ENCODE data around the gene CNTNAP3. TPM values are rescaled to one million over a fixed set of nuclear protein-coding genes. Genes with fewer than 3 reads are reported as not detected.
A peak's percentile ranks its signal among the peaks of the same experiment; 100 is the strongest.
"Not testable (repeated sequence)": the region's sequence is repeated elsewhere in the genome, so short reads cannot be mapped to it uniquely, and the experiment has no call there.

CNTNAP3 gene
- total RNA-seq, 4 donors from 2014 or later: 8.8 to 25.5 (median 15.6) TPM

DNA sequence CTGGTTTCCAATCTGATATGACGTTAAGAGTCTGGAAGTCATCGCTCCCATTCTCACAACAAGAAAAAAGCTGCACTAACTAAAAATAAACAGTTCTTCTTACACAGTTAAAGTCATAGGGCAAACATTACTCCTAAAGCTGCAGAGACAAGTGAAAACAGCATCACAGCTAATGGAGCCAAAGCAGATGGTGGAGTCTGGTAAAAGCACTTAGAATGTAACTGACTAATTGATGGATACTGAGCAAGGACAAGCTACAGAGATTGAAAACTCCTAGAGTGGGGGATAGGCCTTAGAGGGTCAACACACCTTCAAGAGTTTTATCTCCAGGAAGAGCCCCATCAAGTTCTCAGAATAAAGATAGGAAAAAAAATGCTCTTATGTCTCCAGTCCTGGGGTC is 166.6 kb downstream of the CNTNAP3 start:
- not testable (repeated sequence) for H3K4me3 ChIP-seq; H3K27me3 ChIP-seq; H3K4me1 ChIP-seq; DNase-seq (ENCODE audit: low spot score in 2 of 2); H3K36me3 ChIP-seq; H3K27ac ChIP-seq; H3K9me3 ChIP-seq
- 29 to 31% methylated on average over 2 of the region's 2 CpGs for WGBS, 2 donors

DNA sequence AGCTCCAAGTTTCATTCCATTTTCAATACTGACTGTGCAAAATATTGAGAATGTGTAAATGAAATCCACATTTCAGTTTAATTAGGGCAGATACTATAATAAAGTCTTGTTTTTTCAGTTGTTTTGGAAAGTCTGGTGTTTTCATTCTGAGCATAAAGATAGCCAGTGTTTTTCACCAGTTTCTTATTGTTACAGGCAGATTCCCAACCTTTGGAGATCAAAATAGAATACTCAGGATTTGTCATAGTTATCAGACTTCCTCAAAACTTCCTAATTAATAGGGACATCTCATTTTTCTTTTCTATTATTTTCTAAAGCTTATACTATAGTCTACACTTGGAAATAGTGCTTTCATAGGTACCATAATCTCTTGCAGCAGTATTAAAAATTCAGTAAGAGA is 176.2 kb downstream of the CNTNAP3 start:
- not testable (repeated sequence) for DNase-seq (ENCODE audit: low spot score in 2 of 2); H3K4me1 ChIP-seq; H3K27ac ChIP-seq; H3K4me3 ChIP-seq; H3K36me3 ChIP-seq; H3K27me3 ChIP-seq; H3K9me3 ChIP-seq

DNA sequence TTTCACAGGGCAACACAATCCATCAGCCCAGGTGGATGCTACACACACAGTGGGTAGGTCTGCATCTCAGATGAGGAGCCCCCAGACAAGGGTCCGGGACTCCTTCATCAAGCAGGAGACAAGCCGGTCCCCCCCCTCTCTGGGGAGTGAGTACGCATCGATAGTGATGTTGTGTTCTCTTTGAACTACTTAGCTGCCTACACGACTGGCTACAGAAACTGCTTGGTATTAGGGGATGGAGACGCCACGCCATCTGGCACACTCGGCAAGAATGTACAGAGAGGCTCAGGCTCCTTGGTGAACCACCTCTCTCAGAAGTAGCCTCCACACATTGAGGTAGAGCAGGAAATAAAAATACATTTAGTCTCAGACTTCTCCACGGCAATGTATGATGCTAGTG is 179.8 kb downstream of the CNTNAP3 start:
- Histone ChIP-seq H3K9me3 (no peaks in the 10 kb centered on the region), H3K36me3 (no peaks in the 10 kb centered on the region), H3K4me1 (no peaks in the 10 kb centered on the region), H3K4me3 (no peak overlapping the region), H3K27me3 (no peaks in the 10 kb centered on the region), H3K27ac (no peak overlapping the region)
- no peak for DNase-seq (ENCODE audit: low spot score in 2 of 2)
- 88 to 89% methylated on average over 9 of the region's 9 CpGs for WGBS, 2 donors
- no peak for TF ChIP-seq CTCF (IDR thresholded peaks at IDR 0.05)
- TF ChIP-seq EP300 (IDR thresholded peaks at IDR 0.05): no peak
- TF ChIP-seq POLR2A (IDR thresholded peaks at IDR 0.05): no peak

- not testable (repeated sequence) for H3K27me3 ChIP-seq; H3K9me3 ChIP-seq; H3K27ac ChIP-seq; H3K4me3 ChIP-seq; DNase-seq (ENCODE audit: low spot score in 2 of 2); H3K4me1 ChIP-seq; H3K36me3 ChIP-seq
- 89 to 100% methylated on average over 1 of the region's 1 CpG for WGBS, 2 donors
These were observed 190.8 kb downstream of the CNTNAP3 start for GRCh38 chr9:39097208-39097607.

GRCh38 chr9:39085311-39085710 is 202.7 kb downstream of the CNTNAP3 start:
- not testable (repeated sequence) for H3K4me1 ChIP-seq; H3K4me3 ChIP-seq; DNase-seq (ENCODE audit: low spot score in 2 of 2)

DNA sequence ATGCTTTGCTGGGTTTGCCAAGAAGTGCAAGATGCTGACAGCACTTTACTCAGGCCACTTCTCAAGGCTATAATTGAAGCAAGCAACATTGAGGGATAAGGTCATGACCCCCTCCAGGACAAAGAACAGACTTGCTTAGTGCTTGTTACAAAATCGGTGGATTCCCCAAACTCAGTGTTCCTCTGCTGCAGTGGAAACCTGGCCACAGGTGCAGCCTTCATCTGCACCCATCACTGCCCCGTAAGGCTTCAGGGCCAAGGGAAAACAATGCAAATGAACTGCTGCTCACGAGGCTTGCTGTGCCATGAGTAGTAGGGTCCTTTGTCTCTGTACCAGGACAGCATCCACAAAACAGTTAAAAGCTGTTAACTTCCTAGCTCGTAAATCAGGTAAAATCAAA is 205.4 kb downstream of the CNTNAP3 start:
- not testable (repeated sequence) for H3K36me3 ChIP-seq; H3K4me1 ChIP-seq; H3K4me3 ChIP-seq; H3K27ac ChIP-seq; H3K9me3 ChIP-seq; H3K27me3 ChIP-seq; DNase-seq (ENCODE audit: low spot score in 2 of 2)
- 54 to 58% methylated on average over 4 of the region's 4 CpGs for WGBS, 2 donors

More at GRCh38 chr9:39085311-39085710, 202.7 kb downstream of the CNTNAP3 start:
- not testable (repeated sequence) for H3K36me3 ChIP-seq, H3K27ac ChIP-seq, H3K9me3 ChIP-seq, H3K27me3 ChIP-seq
- WGBS, 2 donors: 85 to 87% methylated on average over 5 of the region's 5 CpGs

- H3K27me3 ChIP-seq: not testable (repeated sequence)
- WGBS, 2 donors: 70 to 80% methylated on average over 3 of the region's 3 CpGs
These were observed 207.9 kb downstream of the CNTNAP3 start for GRCh38 chr9:39080081-39080480.

GRCh38 chr9:39078621-39079256 is 209.2 kb downstream of the CNTNAP3 start:
- not testable (repeated sequence) for H3K4me1 ChIP-seq; DNase-seq (ENCODE audit: low spot score in 2 of 2); H3K9me3 ChIP-seq; H3K27me3 ChIP-seq; H3K27ac ChIP-seq; H3K36me3 ChIP-seq
- 8 to 15% methylated on average over 36 to 49 of the region's 49 CpGs for WGBS, 2 donors
- peak in 2 of 5 experiments; percentile 23 to 33 for TF ChIP-seq CTCF (IDR thresholded peaks at IDR 0.05)
- peak overlapping the region in 2 of 4 donors; percentile 3 to 34 for H3K4me3 ChIP-seq

More at GRCh38 chr9:39080081-39080480, 207.9 kb downstream of the CNTNAP3 start:
- not testable (repeated sequence) for H3K27ac ChIP-seq; H3K36me3 ChIP-seq; H3K4me3 ChIP-seq; H3K9me3 ChIP-seq; H3K4me1 ChIP-seq; DNase-seq (ENCODE audit: low spot score in 2 of 2)

DNA sequence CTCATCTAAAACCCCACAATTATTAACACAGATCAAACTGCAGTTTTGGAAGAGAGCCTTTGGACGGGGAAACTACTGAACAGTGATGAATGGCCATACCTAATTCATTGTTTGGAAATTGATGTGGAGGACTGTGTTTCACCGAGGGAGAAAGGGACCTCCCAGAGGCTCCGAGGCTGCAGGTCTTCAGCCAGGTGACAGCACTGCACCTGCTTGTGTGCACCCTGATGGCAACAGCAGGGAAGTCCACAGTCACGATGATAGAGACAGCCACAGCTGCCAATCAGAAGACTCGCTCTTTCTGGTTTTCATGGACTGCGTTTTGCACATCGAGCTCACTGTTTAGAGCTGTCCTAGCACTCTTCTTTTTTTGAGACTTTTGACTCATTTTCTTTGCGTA is 214.4 kb downstream of the CNTNAP3 start:
- H3K27ac ChIP-seq; H3K4me3 ChIP-seq; DNase-seq (ENCODE audit: low spot score in 2 of 2); H3K27me3 ChIP-seq; H3K9me3 ChIP-seq; H3K4me1 ChIP-seq; H3K36me3 ChIP-seq: not testable (repeated sequence)
- 82 to 85% methylated on average over 8 of the region's 8 CpGs for WGBS, 2 donors

DNA sequence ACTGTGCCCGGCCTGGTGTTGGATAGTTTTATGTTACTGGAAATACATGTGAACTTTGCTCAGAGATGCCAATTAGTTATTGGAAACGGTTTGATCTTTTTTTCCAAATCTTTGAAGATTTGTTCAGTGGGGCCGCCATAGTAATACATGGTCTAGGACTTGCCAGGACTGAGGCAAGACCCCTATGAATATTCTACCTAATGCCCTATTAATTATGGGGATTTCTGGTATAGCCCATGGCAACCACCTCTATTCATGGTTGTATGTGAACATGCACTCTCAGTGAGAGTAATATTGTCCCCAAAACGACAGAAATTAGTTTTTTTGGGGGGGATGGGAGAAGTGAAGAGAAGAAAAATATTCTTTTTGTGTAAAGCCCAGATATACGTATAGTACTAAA is 220.3 kb downstream of the CNTNAP3 start:
- H3K27ac ChIP-seq; H3K27me3 ChIP-seq; H3K4me1 ChIP-seq; DNase-seq (ENCODE audit: low spot score in 2 of 2); H3K36me3 ChIP-seq; H3K9me3 ChIP-seq; H3K4me3 ChIP-seq: not testable (repeated sequence)
- WGBS, 2 donors: 84 to 87% methylated on average over 5 of the region's 5 CpGs

DNA sequence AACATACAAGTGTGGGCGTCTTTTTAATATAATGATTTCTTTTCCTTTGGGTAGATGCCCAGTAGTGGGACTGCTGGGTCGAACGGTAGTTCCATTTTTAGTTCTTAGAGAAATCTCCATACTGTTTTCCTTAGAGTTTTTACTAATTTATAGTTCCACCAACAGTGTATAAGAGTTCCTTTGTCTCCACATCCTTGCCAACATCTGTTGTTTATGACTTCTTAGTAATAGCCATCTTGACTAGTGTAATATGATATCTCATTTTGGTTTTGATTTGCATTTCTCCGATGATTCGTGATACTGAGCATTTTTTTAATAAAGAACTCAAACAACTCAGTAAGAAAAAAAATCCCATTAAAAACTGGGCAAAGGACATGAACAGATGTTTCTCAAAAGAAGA is 225.0 kb downstream of the CNTNAP3 start:
- H3K27me3 ChIP-seq; H3K27ac ChIP-seq; H3K4me3 ChIP-seq; H3K9me3 ChIP-seq; H3K36me3 ChIP-seq; DNase-seq (ENCODE audit: low spot score in 2 of 2); H3K4me1 ChIP-seq: not testable (repeated sequence)
- WGBS, 2 donors: 39 to 41% methylated on average over 5 of the region's 5 CpGs

GRCh38 chr9:39054453-39054852 is 233.5 kb downstream of the CNTNAP3 start:
- H3K36me3 ChIP-seq; H3K9me3 ChIP-seq; H3K4me1 ChIP-seq; H3K4me3 ChIP-seq; H3K27ac ChIP-seq; DNase-seq (ENCODE audit: low spot score in 2 of 2); H3K27me3 ChIP-seq: not testable (repeated sequence)
- WGBS, 2 donors: 84 to 95% methylated on average over 8 of the region's 8 CpGs
